Nephron progenitor cell (in vitro differentiated cells): Measurements from ENCODE around the gene ASCL1.

ENCODE experiments used
- DNase-seq: peaks from one replicate; pipeline ENCODE4 v3.0.0; 2021
- H3K27ac Mint-ChIP-seq: 2 replicates; pipeline ENCODE4 v1.8.0; 2021; ENCODE audit warnings: mild to moderate bottlenecking, moderate library complexity, mixed read lengths
- H3K27me3 Mint-ChIP-seq: 2 replicates; pipeline ENCODE4 v1.8.0; 2021; ENCODE audit warnings: mild to moderate bottlenecking, low read depth, mixed read lengths; ENCODE audit not compliant: poor library complexity
- H3K36me3 Mint-ChIP-seq: 2 replicates; pipeline ENCODE4 v1.8.0; 2021; ENCODE audit warnings: low read depth, mixed read lengths
- H3K4me1 Mint-ChIP-seq: 2 replicates; pipeline ENCODE4 v1.8.0; 2021; ENCODE audit warnings: mixed read lengths
- H3K4me3 Mint-ChIP-seq: 2 replicates; pipeline ENCODE4 v1.8.0; 2021; ENCODE audit warnings: mild to moderate bottlenecking, moderate library complexity, mixed read lengths
- H3K9me3 Mint-ChIP-seq: 2 replicates; pipeline ENCODE4 v1.8.0; 2021; ENCODE audit warnings: mild to moderate bottlenecking, moderate library complexity, mixed read lengths
- TF ChIP-seq, protein P1 (sequence below): fragments of 200-600 bp; sonication (generic); IDR thresholded peaks from 2 replicates; pipeline ENCODE4 v1.5.0; 2021; ENCODE audit warnings: antibody characterized with exemption

Gene ASCL1

DNA sequence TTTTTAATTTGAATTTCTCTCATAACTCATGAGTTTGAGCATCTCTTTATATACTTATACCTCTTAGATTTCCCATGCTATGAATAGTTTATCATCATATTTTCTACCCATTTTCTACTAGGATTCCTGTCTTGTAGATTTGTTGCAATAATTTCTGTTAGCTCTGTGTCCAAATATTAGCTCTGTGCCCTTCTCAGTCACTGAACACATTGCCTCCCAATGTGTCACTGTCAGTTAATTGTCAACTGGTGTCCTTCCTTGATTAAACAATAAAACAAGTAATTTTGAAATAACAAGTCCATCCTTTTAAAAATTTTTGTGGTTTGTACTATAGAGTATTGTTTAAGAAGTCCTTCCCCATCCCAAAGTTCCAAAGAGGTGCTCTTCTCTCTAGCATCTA, 36.2 kb upstream of the ASCL1 start:
- no peak overlapping the region for H3K27ac Mint-ChIP-seq
- TF ChIP-seq, protein P1, sequence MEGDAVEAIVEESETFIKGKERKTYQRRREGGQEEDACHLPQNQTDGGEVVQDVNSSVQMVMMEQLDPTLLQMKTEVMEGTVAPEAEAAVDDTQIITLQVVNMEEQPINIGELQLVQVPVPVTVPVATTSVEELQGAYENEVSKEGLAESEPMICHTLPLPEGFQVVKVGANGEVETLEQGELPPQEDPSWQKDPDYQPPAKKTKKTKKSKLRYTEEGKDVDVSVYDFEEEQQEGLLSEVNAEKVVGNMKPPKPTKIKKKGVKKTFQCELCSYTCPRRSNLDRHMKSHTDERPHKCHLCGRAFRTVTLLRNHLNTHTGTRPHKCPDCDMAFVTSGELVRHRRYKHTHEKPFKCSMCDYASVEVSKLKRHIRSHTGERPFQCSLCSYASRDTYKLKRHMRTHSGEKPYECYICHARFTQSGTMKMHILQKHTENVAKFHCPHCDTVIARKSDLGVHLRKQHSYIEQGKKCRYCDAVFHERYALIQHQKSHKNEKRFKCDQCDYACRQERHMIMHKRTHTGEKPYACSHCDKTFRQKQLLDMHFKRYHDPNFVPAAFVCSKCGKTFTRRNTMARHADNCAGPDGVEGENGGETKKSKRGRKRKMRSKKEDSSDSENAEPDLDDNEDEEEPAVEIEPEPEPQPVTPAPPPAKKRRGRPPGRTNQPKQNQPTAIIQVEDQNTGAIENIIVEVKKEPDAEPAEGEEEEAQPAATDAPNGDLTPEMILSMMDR: no peak
- H3K36me3 Mint-ChIP-seq: no peaks in the 10 kb centered on the region
- peaks cover 66% of the 10 kb centered on the region for H3K27me3 Mint-ChIP-seq
- no peak for DNase-seq
- H3K4me3 Mint-ChIP-seq: no peak overlapping the region
- no peaks in the 10 kb centered on the region for H3K9me3 Mint-ChIP-seq
- peaks cover 4% of the 10 kb centered on the region for H3K4me1 Mint-ChIP-seq

DNA sequence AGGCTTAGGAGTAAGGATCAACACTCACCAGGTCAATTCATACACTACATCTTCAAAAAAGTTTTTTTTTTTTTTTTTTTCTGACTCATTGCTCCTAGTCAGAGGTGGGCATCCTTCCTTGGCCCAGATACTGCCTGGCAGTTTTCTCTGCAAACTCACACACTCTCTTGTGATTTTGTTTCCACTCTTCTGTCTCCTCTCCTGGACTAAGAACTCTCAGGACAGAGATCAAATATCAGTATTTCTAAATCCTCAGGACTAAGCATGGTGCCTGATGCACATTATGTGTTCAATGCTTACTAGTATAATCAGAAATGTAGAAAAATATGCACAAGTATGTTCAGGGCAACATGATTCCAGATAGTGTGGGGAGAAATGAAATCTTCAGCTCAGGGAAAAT, 30.3 kb upstream of the ASCL1 start:
- H3K27ac Mint-ChIP-seq: no peak overlapping the region
- no peak overlapping the region for H3K4me3 Mint-ChIP-seq
- DNase-seq: no peak
- H3K4me1 Mint-ChIP-seq: no peaks in the 10 kb centered on the region
- TF ChIP-seq, protein P1: no peak
- H3K27me3 Mint-ChIP-seq: peaks cover 30% of the 10 kb centered on the region
- H3K9me3 Mint-ChIP-seq: no peaks in the 10 kb centered on the region
- no peaks in the 10 kb centered on the region for H3K36me3 Mint-ChIP-seq

DNA sequence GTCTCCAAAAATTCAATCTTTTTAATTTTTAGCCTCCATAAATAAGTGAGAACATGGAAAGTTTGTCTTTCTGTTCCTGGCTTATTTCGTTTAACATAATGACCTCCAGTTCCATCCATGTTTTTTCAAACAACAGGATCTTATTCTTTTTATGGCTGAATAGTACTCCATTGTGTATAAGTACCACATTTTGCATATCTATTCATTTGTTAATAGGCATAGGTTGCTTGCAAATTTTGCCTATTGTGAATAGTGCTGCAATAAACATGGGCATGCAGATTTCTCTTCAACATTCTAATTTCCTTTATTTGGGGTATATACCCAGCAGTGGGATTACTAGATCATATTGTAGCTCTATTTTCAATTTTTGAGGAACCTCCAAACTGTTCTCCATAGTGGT, 24.3 kb upstream of the ASCL1 start:
- Mint-ChIP-seq H3K9me3 (no peaks in the 10 kb centered on the region), H3K4me3 (no peak overlapping the region), H3K27ac (no peak overlapping the region), H3K36me3 (no peaks in the 10 kb centered on the region), H3K4me1 (no peaks in the 10 kb centered on the region), H3K27me3 (peaks cover 16% of the 10 kb centered on the region)
- TF ChIP-seq, protein P1: no peak
- no peak for DNase-seq

DNA sequence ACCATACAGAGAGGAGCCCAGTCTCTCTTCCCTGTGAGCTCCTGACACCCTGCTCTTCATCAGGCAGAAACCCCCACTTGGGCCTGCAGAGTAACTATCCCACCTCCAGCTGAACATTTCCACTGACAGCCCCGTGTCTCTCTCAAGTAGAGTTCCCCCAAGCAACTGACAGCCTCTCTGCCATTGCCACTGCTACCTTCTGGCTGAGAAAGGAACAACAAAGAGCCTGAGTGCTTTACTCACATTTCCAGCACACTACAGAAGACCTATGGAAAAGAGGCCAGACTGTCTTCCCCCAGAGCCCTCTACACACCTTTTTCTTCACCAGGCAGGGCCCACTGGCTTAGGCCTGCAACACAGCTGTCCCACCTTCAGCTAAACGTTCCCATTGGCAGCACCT, 18.4 kb upstream of the ASCL1 start:
- Mint-ChIP-seq H3K9me3 (peaks cover 19% of the 10 kb centered on the region), H3K36me3 (no peaks in the 10 kb centered on the region), H3K4me3 (no peak overlapping the region), H3K27me3 (peaks cover 20% of the 10 kb centered on the region), H3K4me1 (no peaks in the 10 kb centered on the region), H3K27ac (no peak overlapping the region)
- TF ChIP-seq, protein P1: no peak
- DNase-seq: no peak

DNA sequence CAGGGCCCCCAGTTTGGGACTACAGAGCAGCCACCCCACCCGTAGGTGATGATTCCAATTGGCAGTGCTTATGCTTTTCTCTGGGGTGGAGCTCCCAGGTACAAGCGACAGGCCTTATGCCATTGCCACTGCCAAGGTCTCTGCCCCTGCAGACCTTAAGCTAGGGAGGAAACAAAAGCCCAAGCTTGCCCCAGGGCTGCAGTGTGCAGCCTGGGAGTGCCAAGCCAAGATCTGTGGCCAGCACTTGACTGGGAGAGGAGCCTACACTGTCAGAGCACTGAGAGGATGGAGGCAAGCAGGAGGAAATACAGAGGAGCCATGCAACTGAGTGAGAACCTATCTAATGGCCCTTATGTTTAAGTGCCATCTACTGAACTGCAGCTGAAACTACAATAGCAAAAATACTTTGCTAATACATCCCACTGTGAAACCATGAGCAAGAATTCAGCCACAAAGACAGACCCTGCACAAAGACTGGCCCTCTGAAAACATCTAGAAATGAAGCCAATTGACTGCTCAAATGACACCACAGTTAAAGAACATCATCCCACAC, 17.7 kb upstream of the ASCL1 start:
- Mint-ChIP-seq H3K27me3 (peaks cover 15% of the 10 kb centered on the region), H3K4me3 (no peak overlapping the region), H3K4me1 (no peaks in the 10 kb centered on the region), H3K9me3 (peaks cover 19% of the 10 kb centered on the region), H3K27ac (no peak overlapping the region), H3K36me3 (no peaks in the 10 kb centered on the region)
- no peak for DNase-seq
- TF ChIP-seq, protein P1: no peak

DNA sequence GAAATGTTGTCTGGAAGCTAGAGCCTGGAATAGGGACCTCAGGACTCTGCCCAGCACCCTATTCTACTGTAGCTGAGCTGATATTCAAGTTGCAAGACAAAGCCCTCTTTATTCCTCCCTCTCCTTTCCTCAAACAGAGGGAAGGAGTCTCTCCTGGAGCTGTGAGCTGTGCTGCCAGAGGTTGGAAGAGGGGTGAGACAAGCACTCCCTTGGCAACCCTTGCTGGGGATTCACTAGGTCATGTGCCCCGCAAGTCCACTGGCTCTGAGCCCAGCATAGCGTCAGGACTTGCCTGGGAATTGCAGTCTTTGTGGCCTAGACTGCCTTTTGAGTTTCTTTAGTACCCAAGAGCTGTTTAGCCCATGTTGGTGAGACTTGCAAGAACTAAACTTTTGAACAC, 11.4 kb upstream of the ASCL1 start:
- Mint-ChIP-seq H3K27ac (no peak overlapping the region), H3K27me3 (peaks cover 49% of the 10 kb centered on the region), H3K4me3 (no peak overlapping the region), H3K36me3 (no peaks in the 10 kb centered on the region), H3K9me3 (peaks cover 8% of the 10 kb centered on the region), H3K4me1 (peaks cover 12% of the 10 kb centered on the region)
- no peak for DNase-seq
- TF ChIP-seq, protein P1: no peak
